NCI-H187 treated with DMSO at 0.1 percent for 48 hours (cell line): Measurements from ENCODE around the gene AKAP6.

ENCODE experiments used
- DNase-seq: peaks from one replicate; lab custom pipeline; 2025; lab: John Stamatoyannopoulos, UW

The AKAP6 gene

GRCh38 chr14:32329146-32329545, at the start of gene AKAP6:
Gene AKAP6 (plus strand): TSS chr14:32329298. CDS start chr14:32433494, 104,196 bp downstream.
- DNase-seq: no peak

GRCh38 chr14:32286602-32287001, 42.5 kb upstream of the AKAP6 start:
- DNase-seq: no peak

- no peak for DNase-seq
Observed at GRCh38 chr14:32296366-32296765, 32.7 kb upstream of the AKAP6 start.

GRCh38 chr14:32298346-32298745, 30.8 kb upstream of the AKAP6 start:
- DNase-seq: no peak

GRCh38 chr14:32300136-32300535, 29.0 kb upstream of the AKAP6 start:
- DNase-seq: no peak

- no peak for DNase-seq
Observed at GRCh38 chr14:32303865-32304264, 25.2 kb upstream of the AKAP6 start.

- DNase-seq: no peak
Observed at GRCh38 chr14:32304296-32304695, 24.8 kb upstream of the AKAP6 start.

GRCh38 chr14:32306549-32306948, 22.5 kb upstream of the AKAP6 start:
- no peak for DNase-seq

- DNase-seq: no peak
Observed at GRCh38 chr14:32307881-32308582, 21.1 kb upstream of the AKAP6 start.

- no peak for DNase-seq
Observed at GRCh38 chr14:32310876-32311275, 18.2 kb upstream of the AKAP6 start.

- DNase-seq: no peak
Observed at GRCh38 chr14:32311294-32312009, 17.6 kb upstream of the AKAP6 start.

GRCh38 chr14:32312010-32312331, 17.1 kb upstream of the AKAP6 start:
- no peak for DNase-seq

- DNase-seq: no peak
Observed at GRCh38 chr14:32313844-32314376, 15.2 kb upstream of the AKAP6 start.

GRCh38 chr14:32318087-32318795, 10.9 kb upstream of the AKAP6 start:
- no peak for DNase-seq

- no peak for DNase-seq
Observed at GRCh38 chr14:32319368-32320049, 9.6 kb upstream of the AKAP6 start.

GRCh38 chr14:32324601-32325000, 4.5 kb upstream of the AKAP6 start:
- no peak for DNase-seq

GRCh38 chr14:32327255-32327961, 1.7 kb upstream of the AKAP6 start:
- no peak for DNase-seq

GRCh38 chr14:32329690-32330285, 690 bp downstream of the AKAP6 start:
- DNase-seq: no peak

GRCh38 chr14:32330351-32331111, 1.4 kb downstream of the AKAP6 start:
- DNase-seq: peak; percentile 70

GRCh38 chr14:32331206-32331605, 2.1 kb downstream of the AKAP6 start:
- peak; percentile 70 for DNase-seq
